GM04503 (cell line): Measurements from ENCODE around the gene ARHGDIA.
A peak's percentile ranks its signal among the peaks of the same experiment; 100 is the strongest.

Source experiments
- DNase-seq: peaks from one replicate; pipeline ENCODE4 v3.0.0-alpha.2; 2012; ENCODE audit warnings: low read depth

ARHGDIA gene

DNA sequence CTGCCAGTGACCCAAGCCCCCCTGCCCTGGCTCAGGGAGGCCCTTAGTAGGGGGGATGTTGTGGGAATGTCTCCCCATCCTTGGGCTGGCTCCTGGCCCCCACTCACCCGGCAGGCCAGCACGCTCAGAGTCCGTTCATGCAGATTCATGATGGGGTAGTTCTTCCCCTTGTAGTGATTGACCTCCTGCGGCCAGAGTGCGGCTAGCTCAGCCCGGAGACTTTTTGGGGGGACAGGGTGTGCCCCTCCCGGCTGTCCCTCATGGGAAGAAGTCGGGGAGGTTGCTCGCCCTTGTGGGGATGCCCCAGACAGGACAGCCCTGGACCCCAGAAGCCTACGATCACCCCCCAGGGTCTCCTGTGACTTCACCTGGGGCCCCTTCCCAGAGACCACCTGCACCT is 34.9 kb upstream of the ARHGDIA start:
- no peak for DNase-seq

DNA sequence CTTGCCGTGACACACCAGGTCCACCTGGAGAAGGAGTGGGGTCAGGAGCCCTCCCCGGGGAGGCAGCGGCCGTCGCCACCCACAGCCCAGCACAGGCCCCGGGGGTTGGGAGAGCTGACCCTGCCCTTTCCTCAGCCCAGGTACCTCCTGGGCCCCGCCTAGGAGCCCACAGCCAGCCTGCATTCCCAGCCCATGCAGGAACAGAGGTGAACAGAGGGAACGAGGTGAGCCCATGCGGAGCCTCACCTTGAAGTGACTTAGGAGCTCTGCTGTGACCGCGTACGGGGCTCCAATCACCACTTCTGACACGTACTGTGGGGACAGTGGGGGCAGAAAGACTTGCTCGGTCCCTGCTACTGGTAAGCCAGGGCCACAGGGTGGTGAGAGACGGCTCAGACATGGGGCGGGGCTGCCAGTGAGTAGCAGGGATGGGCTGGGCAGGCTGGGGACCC is 34.3 kb upstream of the ARHGDIA start:
- no peak for DNase-seq

DNA sequence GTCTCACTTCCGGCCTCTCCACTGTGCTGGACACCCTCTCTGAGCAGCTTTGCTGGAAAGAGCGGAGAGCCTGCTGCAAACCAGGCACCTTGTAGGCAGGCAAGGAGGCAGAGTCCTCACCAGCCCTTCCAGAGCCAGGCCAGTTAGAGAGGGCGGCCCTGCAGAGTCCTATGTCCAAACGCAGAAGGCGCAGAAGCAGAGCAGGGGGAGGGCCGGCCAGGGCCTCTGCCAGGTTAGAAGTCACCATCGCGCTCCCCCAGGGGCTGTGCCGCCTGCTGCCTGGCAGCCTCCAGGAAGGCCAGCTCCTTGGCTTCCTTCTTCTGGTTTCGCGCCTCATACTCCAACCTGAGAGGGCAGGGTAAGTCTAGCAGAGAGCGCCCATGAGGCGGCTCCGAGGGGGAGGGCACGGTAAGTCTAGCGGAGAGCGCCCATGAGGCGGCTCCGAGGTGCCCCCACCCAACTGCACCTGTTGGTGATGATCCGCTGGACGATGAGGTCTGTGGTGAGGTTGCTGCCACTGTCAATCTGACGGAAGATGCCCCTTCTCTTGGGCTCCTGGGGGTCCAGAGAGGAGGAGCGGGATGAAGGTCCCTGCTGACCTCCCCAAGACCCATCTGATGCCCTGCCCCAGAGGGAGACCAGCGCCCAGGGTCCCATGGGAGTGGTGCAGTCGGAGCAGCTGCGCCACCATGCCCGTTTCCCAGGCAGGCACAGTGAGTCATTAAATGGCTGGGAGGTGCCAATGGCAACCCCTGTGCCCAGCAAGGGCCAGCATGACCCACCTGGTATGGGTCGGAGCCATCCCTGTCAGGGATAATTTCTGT is 33.7 kb upstream of the ARHGDIA start:
- DNase-seq = no peak

DNA sequence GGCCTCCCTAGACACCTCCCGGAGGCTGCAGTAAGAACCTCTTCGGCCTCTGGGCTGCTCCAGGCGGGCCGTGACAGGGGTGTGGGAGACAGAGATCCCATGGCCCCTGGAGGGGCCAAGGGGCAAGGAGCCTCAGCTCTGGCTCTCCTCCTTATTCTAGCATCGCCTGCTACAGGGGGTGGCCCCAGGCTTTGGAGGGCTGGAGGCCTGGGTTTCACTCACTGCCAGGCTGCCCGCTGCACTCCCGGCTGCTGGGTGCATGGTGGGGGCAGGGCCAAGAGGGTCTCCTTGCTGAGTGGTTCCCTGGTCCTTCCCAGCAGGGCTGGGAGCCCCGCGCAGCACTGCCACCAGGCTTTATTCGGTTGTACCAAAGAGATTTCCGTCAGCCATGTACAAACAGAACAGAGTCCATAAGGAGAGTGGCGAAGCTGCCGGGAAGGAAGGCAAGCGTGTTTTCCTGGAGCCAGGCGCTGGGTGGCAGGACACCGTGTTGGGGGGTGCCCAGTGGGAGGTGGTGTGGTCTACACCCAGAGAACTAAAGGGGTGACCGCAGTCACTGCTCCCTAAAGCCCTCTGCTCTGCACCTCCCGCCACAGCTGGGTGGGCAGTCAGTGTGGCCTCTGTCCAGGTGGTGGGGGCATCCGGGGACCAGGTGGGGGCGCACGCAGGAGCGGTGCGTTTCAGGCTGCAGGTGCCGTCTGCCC is 32.9 kb upstream of the ARHGDIA start:
- DNase-seq = no peak

DNA sequence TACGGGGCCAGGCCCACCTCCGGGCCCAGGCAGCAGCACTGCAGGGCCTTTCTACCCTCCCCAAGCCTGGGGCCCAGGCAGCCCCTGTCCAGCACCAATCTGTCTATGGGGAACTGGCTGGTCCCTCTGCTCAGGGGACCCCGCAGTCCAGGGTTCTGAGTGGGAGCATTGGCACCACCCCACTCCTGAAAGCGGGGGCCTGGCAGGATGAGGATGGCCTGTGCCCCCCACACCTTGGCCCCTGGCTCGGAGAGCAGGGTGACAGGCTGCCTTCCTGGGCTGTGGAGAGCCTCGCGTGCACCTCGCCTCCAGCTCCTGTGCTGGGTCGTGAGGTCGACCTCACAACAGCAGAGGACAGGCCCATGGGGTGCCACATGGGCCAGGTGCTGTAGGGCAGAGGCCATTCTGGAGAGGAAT is 32.3 kb upstream of the ARHGDIA start:
- DNase-seq = no peak

DNA sequence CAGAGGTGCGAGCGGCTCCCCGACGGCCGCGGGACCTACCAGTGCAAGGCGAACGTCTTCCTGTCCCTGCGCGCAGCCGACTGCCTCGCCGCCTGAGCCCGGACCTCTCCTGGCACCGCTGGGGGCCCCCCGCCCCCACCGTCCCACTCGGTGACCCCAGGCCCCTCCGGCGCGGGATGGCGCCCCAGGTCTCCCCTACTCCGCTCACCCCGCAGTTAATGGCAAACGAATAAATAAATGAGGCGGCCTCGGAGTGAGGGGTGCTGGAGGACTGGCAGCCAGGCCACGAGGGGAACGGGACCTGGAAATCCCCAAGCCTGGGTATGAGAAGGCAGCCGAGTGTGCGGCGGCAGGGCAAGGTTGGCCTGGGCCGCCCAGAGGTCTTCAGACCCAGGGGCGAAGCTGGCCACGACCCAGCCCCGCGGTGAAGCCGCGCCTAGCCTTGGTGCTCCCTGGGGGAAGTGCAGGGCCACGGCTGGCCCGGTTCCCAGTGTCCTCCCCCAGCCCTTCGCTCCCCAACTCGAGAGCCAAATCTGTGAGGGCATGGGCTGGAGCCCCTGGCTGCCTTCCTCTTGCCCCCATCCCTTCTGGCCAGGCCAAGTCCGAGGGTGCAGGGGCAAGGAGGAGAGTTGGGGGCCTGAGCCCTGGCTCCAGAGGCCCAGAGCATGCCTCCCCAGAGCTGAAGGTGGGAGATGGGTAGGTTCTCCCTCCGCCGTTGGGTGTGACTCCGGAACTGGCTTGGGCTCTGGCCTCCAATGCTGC is 31.7 kb upstream of the ARHGDIA start:
- DNase-seq = no peak

DNA sequence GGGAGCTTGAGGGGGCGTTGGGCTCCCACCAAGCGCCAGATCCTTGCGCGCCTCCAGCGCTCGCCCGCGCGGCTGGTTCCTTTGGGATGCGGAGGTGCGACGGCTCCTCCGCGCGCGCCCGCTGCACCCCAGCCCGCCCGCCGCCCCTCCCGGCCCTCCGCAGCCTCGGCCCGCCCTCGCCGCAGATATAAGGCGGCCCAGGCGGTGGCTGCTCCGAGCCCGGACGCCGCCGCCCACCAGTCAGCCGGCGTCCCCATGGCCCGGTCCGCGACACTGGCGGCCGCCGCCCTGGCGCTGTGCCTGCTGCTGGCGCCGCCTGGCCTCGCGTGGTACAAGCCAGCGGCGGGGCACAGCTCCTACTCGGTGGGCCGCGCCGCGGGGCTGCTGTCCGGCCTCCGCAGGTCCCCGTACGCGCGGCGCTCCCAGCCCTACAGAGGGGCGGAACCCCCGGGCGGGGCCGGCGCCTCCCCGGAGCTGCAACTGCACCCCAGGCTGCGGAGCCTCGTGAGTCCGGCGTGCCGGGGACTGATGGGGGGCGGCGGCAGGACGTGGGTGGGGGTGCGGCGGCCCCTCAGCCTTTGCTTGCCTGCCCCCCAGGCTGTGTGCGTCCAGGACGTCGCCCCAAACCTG is 31.0 kb upstream of the ARHGDIA start, which contains the start of gene NPB:
TSS of gene NPB (plus strand) at position 216 of the 630 bp plus-strand sequence. CDS start at position 256, 40 bp downstream.
- DNase-seq = no peak

DNA sequence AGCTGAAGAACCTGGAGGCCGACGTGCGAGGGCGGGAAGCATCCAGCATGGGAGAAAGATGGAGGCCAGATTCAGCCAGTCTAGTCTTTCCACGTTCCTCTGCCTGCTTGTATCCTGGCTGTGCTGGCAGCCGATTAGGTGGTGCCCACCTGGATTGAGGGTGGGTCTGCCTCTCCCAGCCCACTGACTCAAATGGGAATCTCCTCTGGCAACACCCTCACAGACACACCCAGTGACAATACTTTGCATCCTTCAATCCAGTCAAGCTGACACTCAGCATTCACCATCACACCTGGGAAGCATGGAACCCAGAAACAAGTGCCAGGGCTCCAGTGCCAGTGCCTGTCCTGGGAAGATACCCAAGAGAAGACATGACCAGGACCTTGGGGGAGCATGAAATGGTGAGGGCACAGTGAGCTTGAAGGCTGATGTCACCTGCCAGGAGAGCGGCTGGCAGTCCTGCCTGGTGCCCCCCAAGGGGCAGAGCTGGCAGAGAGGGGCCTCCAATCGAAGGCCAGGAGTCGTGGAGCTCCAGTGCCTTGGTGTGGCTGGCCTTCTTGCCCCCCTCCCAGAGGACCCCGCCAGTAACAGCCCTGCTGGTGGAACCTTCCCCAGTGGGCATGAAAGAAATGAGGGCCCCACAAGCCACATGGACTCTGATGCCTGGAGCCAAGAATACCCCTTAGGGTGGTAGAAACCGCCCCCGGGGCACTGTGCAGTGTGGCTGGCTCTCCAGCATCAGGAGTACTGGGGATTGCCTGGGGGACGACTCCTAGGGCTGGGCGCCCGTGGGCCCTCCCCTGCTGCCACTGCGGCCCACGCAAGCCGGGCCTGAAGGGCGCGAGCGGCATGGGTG is 30.3 kb upstream of the ARHGDIA start:
- DNase-seq = no peak

DNA sequence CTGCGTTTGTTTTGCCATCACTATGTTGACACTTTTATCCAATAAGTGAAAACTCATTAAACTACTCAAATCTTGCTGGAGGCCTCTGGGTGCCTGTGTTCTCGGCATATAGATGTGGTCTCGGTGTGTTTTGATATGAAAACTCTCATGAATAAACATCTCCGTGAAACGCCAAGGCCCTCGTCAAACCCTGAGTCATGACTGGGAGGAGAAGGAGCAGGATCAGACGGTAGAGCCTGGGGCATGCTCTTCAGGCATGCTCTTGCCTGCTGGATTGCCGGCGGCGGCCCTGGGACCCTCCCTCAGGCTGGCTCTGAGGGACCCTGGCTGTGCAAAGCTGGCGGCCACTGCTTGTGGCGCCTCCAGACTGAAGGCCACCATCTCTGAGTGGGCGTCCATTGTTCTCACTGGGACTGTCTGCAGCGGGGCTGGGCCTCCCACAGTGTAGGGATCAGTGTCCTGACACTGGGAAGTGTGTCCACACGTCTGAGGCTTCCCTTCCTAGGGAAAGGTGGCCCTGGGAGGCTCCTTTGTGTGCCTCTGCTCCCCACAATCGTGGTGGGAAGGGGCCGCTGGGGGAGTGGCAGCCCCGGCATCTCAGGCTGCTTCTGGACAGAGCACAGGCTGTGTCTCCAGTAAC is 29.2 kb upstream of the ARHGDIA start:
- DNase-seq = no peak

DNA sequence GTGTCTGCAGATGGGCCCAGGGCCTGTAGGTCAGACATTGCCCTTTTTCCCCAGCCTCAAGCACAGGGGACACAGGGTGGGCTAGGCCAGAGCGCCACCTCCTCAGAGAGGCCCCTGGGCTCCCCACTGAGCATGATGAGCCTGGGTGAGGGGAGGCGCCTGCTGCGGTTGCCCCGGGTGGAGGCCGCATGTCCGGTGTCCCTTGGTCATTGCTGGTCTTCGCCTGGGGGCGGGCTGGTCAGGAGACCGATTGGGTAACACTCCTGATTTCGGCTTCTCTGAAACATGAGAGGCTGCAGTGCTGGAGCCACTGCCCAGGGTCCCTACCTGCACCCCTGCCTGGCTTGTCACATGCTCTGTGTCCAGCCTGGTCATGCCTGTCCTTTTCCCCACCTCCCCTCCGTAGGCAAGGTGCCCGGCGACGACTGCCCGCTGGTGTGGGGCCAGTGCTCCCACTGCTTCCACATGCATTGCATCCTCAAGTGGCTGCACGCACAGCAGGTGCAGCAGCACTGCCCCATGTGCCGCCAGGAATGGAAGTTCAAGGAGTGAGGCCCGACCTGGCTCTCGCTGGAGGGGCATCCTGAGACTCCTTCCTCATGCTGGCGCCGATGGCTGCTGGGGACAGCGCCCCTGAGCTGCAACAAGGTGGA is 28.5 kb upstream of the ARHGDIA start:
- no peak for DNase-seq

DNA sequence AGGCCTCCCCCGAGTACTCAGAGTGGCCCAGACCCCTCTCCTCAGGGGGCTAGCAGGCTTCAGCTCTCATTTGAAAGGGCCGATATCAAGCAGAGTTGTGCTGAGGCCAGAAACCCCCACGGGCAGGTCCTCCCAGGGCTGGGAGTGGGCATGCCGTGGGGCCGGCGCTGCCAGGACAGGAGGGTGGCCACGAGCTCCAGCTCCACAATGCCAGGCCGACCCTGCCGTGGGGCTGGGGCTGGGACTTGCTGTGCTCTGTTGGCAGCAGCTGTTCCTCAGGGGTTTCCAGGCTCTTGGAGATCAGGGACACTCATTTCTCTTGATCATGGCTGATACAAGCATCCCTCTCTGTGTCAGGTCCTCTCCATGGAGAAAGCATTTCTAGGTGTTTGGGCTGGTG is 27.7 kb upstream of the ARHGDIA start:
- no peak for DNase-seq

DNA sequence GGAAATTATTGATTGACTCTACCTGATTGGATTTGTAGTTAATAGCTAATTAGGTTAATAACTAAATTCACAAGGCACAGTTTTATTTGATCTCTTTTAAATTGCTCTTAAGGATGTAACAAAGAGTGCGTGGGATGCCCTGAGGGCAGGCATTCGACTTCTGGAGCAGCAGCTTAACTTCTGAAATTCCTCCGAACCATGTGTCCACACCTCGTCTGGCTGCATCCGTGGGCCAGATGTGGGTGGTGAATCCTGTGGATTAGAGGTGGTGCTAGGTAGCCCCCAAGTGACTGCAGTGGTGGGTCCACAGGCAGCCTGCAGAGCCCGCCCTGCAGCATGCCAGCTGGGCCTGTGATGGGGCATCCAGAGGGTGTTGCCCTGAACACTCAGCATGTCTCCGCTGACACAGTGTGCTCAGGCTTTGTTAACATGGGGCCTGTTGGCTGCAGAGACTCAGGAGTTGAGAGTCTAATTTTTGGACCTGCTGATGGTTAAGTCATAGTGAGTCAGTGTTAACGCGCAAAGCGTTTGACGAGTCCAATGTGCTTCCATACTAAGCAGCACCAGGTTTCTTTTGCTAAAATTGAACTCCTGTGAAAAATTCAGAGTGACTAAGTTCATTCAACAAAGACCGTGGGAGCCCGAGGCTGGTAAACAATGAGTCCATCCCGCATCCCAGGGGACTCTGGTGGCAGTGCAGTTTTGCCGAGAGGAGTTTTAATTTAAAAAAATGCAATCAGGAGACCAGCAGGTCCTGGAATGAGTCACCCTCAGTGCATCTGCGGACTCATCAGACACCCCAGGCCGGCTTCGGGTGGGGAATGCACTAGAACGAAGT is 27.1 kb upstream of the ARHGDIA start:
- peak; percentile 94 for DNase-seq

DNA sequence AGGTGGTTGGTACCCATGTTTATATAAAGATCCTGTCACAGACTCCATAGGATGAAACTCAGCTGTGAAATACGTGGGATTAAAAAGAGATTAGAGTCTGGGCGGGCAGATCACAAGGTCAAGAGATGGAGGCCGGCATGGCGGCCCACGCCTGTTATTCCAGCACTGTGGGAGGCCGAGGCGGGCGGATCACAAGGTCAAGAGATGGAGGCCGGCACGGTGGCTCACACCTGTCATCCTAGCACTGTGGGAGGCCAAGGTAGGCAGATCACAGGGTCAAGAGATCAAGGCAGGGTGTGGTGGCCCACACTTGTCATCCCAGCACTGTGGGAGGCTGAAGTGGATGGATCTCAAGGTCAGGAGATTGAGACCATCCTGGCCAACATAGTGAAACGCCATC is 24.3 kb upstream of the ARHGDIA start:
- DNase-seq = no peak

DNA sequence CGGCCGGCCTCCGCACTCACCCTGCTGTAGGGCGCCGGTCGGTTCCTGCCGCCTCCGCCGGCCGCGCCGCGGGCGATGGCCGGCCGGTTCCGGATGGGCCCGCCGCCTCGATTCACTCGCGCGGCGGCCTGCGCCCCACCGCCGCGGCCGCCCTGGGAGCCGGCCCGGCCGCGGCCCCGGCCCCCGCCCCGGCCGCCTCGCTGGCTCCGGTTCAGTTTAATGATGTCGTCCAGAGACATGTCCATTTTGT is 20.1 kb upstream of the ARHGDIA start:
- DNase-seq = no peak

DNA sequence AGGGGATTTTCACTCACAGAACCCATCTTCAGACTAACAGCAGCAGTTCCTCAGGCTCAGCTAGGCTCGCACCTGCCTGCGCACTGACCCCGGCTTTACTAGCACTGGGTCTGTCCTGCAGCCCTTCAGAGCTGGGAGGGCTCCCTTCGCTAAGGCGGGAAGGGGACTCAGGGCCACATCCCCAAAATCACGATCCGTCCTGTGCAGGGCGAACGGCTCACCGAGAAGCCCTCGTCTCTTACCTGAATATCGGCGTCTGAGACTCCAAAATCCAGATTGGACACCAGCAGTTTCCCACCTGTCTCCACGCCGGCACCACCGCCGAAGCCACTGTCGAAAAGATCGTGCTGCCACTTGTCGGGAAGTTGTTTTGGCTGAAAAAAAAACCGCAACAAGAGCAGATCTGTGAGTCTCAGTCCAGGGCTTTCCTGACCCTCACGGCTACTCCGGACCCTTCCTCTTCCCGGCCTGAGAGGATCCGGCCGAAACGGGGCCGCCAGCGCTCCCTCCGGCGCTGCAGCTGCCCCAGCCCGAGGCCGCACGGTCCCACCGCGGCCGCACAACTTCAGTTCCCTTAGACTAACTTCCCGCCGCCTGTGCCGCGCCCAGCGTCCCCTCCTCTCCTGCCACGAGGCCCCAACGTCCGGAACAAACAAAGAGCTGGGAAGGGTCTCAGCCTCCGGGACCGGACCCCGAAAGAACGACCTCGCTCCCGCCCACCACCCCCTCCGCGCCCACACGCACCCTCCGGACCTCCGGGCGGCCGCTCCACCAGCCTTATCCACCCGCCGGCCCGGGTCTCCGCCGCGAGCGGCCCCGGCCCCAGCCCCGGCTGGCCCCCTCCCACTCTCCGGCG is 19.5 kb upstream of the ARHGDIA start:
- DNase-seq = no peak

DNA sequence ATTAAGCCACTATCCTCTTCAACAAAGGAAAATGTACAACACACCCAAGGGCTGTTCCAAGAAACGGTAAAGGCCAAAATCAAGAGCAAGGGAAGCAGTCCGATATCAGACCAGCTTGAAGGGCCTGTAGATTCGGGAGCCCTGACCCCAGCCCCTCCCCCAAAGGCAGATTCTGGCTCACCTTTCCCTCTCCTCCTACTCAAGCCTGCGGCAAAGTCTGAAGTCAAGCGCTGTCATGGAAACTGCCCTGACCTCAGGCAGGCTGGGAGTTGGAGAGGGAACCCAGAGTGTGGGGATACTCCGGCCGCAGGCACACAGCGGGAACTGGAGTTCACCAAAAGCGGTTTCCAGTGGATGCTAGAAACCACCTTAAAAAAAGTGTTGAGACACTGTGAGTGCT is 18.5 kb upstream of the ARHGDIA start:
- DNase-seq = no peak

DNA sequence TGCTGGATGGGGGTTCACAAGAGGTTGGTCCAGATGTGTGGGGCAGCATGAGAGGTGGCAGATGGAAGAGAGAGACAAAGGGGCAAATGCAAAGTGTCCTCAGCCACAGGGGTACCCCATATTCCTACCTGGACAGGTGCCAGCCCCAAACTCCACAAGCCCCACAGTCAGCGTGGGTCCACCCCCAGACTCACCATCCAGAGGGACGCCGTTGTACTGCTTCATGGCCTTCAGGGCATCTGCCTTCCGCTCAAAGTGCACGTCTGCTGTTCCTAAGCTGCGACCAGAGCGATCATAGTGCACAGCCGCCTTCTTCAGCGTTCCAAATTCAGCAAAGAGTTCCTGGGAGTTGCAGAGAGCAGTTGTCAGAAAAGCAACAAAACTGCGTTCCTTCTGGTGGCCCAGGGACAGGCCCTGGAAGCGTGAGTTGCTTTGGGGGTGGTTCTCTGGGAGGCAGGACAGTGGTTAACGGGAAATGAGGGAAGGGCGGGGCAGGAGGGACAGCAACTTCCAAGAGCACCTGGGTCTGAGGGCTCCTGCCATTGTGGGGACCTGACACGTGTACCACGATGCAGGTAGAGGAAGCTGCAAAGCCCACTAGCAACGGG is 18.0 kb upstream of the ARHGDIA start:
- DNase-seq = no peak
